Gastroesophageal sphincter (tissue), 4 donors: ENCODE data around the gene FAIM2. TPM values are rescaled to one million over a fixed set of nuclear protein-coding genes. Genes with fewer than 3 reads are reported as not detected.

Experiments used
- ATAC-seq: fragments of 150-250 bp; one replicate; pipeline ENCODE4 v1.9.1; 2016; ENCODE audit warnings: mild to moderate bottlenecking, moderate library complexity
- H3K27ac ChIP-seq, 4 donors: fragments of 200-600 bp; sonication (generic) in 3 of 4; 1 replicate in 3 of 4; 2 replicates in 1 of 4; pipeline ENCODE4 v1.5.1; 2016 to 2019
- H3K27me3 ChIP-seq: fragments of 200-600 bp; sonication (generic); one replicate; pipeline ENCODE4 v1.5.1; 2019
- H3K36me3 ChIP-seq, 2 donors: fragments of 200-600 bp; sonication (generic); one replicate each; pipeline ENCODE4 v1.5.1; 2019; ENCODE audit warnings: control low read depth in 1 of 2
- H3K4me1 ChIP-seq, 3 donors: fragments of 200-600 bp; sonication (generic); 1 replicate in 2 of 3; 2 replicates in 1 of 3; pipeline ENCODE4 v1.5.1; 2016 to 2019; ENCODE audit warnings: control low read depth in 2 of 3
- H3K4me3 ChIP-seq, 2 donors: fragments of 200-600 bp; sonication (generic); one replicate each; pipeline ENCODE4 v1.5.1; 2019; ENCODE audit warnings: mild to moderate bottlenecking in 1 of 2, moderate library complexity in 1 of 2
- H3K9me3 ChIP-seq, 3 donors: fragments of 200-600 bp; sonication (generic); one replicate each; pipeline ENCODE4 v1.5.1; 2017 to 2019; ENCODE audit warnings: control low read depth in 2 of 3
- CTCF ChIP-seq, 4 experiments: fragments of 200-600 bp in 2 of 4; fragments of 450-650 bp in 2 of 4; sonication (generic) in 1 of 4; IDR thresholded peaks; one replicate each; pipeline ENCODE4 v1.5.1; 2017 to 2019; ENCODE audit warnings: antibody characterized with exemption in 4 of 4, mild to moderate bottlenecking in 2 of 4, moderate library complexity in 2 of 4
- EP300 ChIP-seq: sonication (generic); formaldehyde crosslinking; IDR thresholded peaks from one replicate; pipeline ENCODE4 v1.6.1; 2017; ENCODE audit warnings: antibody characterized with exemption, mild to moderate bottlenecking
- POLR2A ChIP-seq, 2 donors: fragments of 450-650 bp; IDR thresholded peaks; one replicate each; pipeline ENCODE4 v1.6.1; 2017; ENCODE audit warnings: antibody characterized with exemption in 2 of 2, mild to moderate bottlenecking in 2 of 2, moderate library complexity in 1 of 2
- POLR2AphosphoS5 ChIP-seq: sonication (generic); formaldehyde crosslinking; IDR thresholded peaks from one replicate; pipeline ENCODE4 v1.6.1; 2017; ENCODE audit warnings: antibody characterized with exemption
- WGBS, 2 donors: methylation state at CpG; one replicate each; pipeline ENCODE4 v1.1.5; 2018; ENCODE audit warnings: low coverage in 1 of 2; 5-methylcytosine and 5-hydroxymethylcytosine counted together
- total RNA-seq, 4 donors: library from RNA; depleted of rRNA; stranded (reverse); fragments of >200 nt; gene quantifications; one replicate each; pipeline ENCODE4 v1.1.0, GENCODE V29; 2016

Gene FAIM2
- total RNA-seq, 4 donors from 2014 or later, result 3.4 to 7.4 (median 5.9) TPM

DNA sequence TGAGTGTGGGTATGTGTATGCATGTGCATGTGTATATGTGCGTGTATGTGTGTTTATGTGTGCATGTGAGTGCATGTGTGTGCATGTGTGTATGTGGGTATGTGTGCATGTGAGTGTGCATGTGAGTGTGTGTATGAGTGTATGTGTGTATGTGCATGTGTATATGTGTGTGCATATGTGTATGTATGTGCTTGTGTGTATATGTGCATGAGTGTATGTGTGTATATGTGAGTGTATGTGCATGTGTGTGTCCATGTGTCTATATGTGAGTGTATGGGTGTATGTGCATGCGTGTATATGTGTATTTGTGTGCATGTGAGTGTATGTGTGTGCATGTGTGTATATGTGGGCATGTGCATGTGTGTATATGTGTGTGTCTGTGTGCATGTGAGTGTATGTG is 25.7 kb downstream of the FAIM2 start:
- no peak for TF ChIP-seq EP300
- no peak for TF ChIP-seq POLR2A (IDR thresholded peaks at IDR 0.05)
- no peak for TF ChIP-seq POLR2AphosphoS5
- TF ChIP-seq CTCF (IDR thresholded peaks at IDR 0.05), result no peak
- H3K36me3 ChIP-seq, result no peaks in the 10 kb centered on the region
- peaks cover 6% of the 10 kb centered on the region for H3K27me3 ChIP-seq
- no peaks in the 10 kb centered on the region for H3K4me1 ChIP-seq
- WGBS, 2 donors, result 43 to 55% methylated on average over 2 of the region's 2 CpGs
- H3K27ac ChIP-seq, result no peak overlapping the region
- ATAC-seq, result no peak
- no peaks in the 10 kb centered on the region for H3K9me3 ChIP-seq
- H3K4me3 ChIP-seq, result no peak overlapping the region

DNA sequence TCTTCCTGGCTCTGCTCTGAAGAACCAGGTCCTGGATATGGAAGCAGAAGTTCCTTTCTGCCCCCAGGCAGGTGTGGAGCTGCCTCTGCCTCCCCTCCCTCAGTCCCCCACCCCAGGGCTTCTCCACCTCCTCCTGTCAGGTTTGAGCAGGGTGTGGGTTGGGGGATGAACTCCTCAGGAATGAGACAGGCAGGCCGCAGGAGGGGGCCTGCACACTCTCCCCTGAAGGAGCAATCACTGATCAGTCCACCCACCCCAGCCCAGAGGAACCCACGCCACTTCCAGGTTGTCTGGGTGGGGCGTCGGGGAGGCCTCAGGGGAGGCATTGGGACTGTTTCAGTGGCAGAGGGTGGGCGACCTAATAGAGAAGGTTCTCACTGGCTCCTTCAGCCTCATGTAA is 26.6 kb downstream of the FAIM2 start:
- Histone ChIP-seq H3K4me1 (no peaks in the 10 kb centered on the region), H3K9me3 (no peaks in the 10 kb centered on the region), H3K27ac (no peak overlapping the region), H3K27me3 (peaks cover 6% of the 10 kb centered on the region), H3K36me3 (no peaks in the 10 kb centered on the region), H3K4me3 (no peak overlapping the region)
- WGBS, 2 donors, result no CpG with 5 or more reads among the region's 5 CpGs
- no peak for ATAC-seq
- TF ChIP-seq EP300 (no peak), POLR2AphosphoS5 (no peak), CTCF (IDR thresholded peaks at IDR 0.05) (no peak), POLR2A (IDR thresholded peaks at IDR 0.05) (no peak)

DNA sequence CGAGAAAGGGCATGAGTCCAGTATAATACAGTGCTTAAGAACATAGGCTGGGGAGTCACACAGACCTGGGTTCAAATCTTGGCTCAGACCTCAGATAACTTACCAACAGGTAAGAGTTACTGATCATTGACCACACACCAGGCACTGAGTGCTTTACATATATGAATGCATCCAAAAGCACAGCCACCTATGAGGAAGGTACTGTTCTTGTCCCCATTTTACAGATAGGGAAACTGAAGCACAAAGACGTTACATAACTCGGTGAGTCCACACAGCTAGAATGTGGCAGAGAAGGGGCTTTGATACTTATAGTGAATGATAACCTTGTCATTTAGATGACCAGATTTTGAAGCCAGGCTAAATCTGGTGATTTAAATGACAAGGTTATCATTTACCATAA is 27.6 kb downstream of the FAIM2 start:
- no peak for ATAC-seq
- peaks cover 6% of the 10 kb centered on the region for H3K27me3 ChIP-seq
- no peaks in the 10 kb centered on the region for H3K9me3 ChIP-seq
- WGBS, 2 donors, result 84 to 88% methylated on average over 3 of the region's 3 CpGs
- H3K36me3 ChIP-seq, result no peaks in the 10 kb centered on the region
- no peaks in the 10 kb centered on the region for H3K4me1 ChIP-seq
- H3K4me3 ChIP-seq, result no peak overlapping the region
- H3K27ac ChIP-seq, result no peak overlapping the region
- TF ChIP-seq CTCF (IDR thresholded peaks at IDR 0.05) (no peak), POLR2AphosphoS5 (no peak), POLR2A (IDR thresholded peaks at IDR 0.05) (no peak), EP300 (no peak)

DNA sequence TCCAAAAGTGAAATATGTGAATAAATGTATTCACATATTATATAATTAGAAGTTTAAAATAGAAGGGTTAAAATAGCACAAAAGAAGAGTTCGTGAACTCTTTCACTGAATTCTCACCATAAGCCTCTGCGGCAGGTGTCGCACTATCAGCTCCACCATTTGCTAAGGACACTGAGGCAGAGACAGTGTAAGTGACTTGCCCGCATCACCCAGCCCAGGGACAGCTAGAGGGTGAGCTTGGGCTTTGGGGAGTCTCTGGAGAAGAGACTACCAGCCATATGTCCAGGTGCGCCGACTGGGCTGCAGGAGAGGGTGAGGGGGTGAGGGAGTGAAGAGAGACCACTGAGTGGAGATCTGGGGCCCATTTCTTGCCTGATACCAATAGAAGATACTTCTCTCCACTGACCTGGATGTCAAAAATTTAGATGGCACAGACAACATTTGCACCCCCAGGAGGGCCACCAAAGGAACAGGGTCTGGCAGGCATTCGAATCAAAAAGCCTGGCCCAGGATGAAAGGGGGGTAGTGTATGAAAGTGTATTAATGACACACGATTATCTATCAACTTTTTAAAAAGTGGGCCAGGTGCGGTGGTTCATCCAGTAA is 28.5 kb downstream of the FAIM2 start:
- Histone ChIP-seq H3K27me3 (peaks cover 6% of the 10 kb centered on the region), H3K36me3 (no peaks in the 10 kb centered on the region), H3K4me1 (no peaks in the 10 kb centered on the region), H3K9me3 (no peaks in the 10 kb centered on the region), H3K27ac (no peak overlapping the region), H3K4me3 (no peak overlapping the region)
- WGBS, 2 donors, result 87 to 90% methylated on average over 8 to 9 of the region's 9 CpGs
- ATAC-seq, result no peak
- TF ChIP-seq POLR2A (IDR thresholded peaks at IDR 0.05) (no peak), CTCF (IDR thresholded peaks at IDR 0.05) (no peak), EP300 (no peak), POLR2AphosphoS5 (no peak)

- no peak overlapping the region for H3K27ac ChIP-seq
- WGBS, 2 donors, result 54 to 79% methylated on average over 2 to 5 of the region's 12 CpGs
Observed at GRCh38 chr12:49874142-49874897, 29.4 kb downstream of the FAIM2 start.

More at GRCh38 chr12:49874142-49874897, 29.4 kb downstream of the FAIM2 start:
- Histone ChIP-seq H3K4me3 (no peak overlapping the region), H3K9me3 (no peaks in the 10 kb centered on the region), H3K4me1 (peaks cover 0 to 8% (median 5%) of the 10 kb centered on the region in 3 donors), H3K36me3 (no peaks in the 10 kb centered on the region), H3K27me3 (peaks cover 6% of the 10 kb centered on the region)
- no peak for TF ChIP-seq POLR2A (IDR thresholded peaks at IDR 0.05)
- TF ChIP-seq EP300, result no peak
- ATAC-seq, result no peak
